KMS-11 (cell line): ENCODE measurements around the gene DDN.

Experiments used
- H2AFZ ChIP-seq: fragments of 200-600 bp; sonication (generic); 2 replicates; pipeline ENCODE4 v1.6.1; 2016; ENCODE audit warnings: antibody characterized with exemption, mixed run types, low read depth
- H3K27ac ChIP-seq: fragments of 200-600 bp; sonication (generic); 2 replicates; pipeline ENCODE4 v1.6.1; 2016; ENCODE audit warnings: mild to moderate bottlenecking, mixed run types
- H3K27me3 ChIP-seq: fragments of 200-600 bp; sonication (generic); 2 replicates; pipeline ENCODE4 v1.6.1; 2017; ENCODE audit warnings: mild to moderate bottlenecking, low read depth, mixed run types, moderate library complexity; ENCODE audit not compliant: insufficient read depth
- H3K36me3 ChIP-seq: fragments of 200-600 bp; sonication (generic); 2 replicates; pipeline ENCODE4 v1.6.1; 2017; ENCODE audit warnings: mild to moderate bottlenecking, mixed run types; ENCODE audit not compliant: insufficient read depth
- H3K4me1 ChIP-seq: fragments of 200-600 bp; sonication (generic); 2 replicates; pipeline ENCODE4 v1.6.1; 2016; ENCODE audit warnings: mild to moderate bottlenecking, low read depth, mixed run types; ENCODE audit not compliant: poor library complexity, severe bottlenecking
- H3K4me2 ChIP-seq: fragments of 200-600 bp; sonication (generic); 2 replicates; pipeline ENCODE4 v1.7.0; 2016; ENCODE audit warnings: mild to moderate bottlenecking, mixed run types
- H3K4me3 ChIP-seq: fragments of 200-600 bp; sonication (generic); IDR thresholded peaks from 2 replicates; pipeline ENCODE4 v1.6.1; 2017; ENCODE audit warnings: low read depth, low read length, mixed read lengths; ENCODE audit not compliant: insufficient read depth
- H3K79me2 ChIP-seq: fragments of 200-600 bp; sonication (generic); 2 replicates; pipeline ENCODE4 v1.6.1; 2016; ENCODE audit warnings: low read depth, mixed run types; ENCODE audit not compliant: insufficient read depth
- H3K9ac ChIP-seq: fragments of 200-600 bp; sonication (generic); 2 replicates; pipeline ENCODE4 v1.6.1; 2016; ENCODE audit warnings: mild to moderate bottlenecking, mixed run types
- H4K20me1 ChIP-seq: fragments of 200-600 bp; sonication (generic); 2 replicates; pipeline ENCODE4 v1.6.1; 2016; ENCODE audit warnings: mild to moderate bottlenecking, mixed run types; ENCODE audit not compliant: insufficient read depth
- CTCF ChIP-seq: fragments of 200-600 bp; sonication (generic); conservative IDR thresholded peaks from 2 replicates; pipeline ENCODE4 v1.6.1; 2017; ENCODE audit warnings: low read depth, mild to moderate bottlenecking, antibody characterized with exemption, low read length, moderate library complexity, mixed read lengths

Gene DDN

GRCh38 chr12:48996794-48997718 lies 2.1 kb downstream of the DDN start:
- Histone ChIP-seq H3K9ac (no peak overlapping the region), H4K20me1 (no peaks in the 10 kb centered on the region), H3K36me3 (no peaks in the 10 kb centered on the region), H3K27ac (no peak overlapping the region), H3K4me2 (no peak overlapping the region; the same call in 1 of the 2 replicates), H2AFZ (no peak overlapping the region), H3K27me3 (no peaks in the 10 kb centered on the region; the same call in 1 of the 2 replicates), H3K79me2 (no peaks in the 10 kb centered on the region), H3K4me3 (no peak overlapping the region), H3K4me1 (peaks cover 29% of the 10 kb centered on the region)
- peak; percentile 28; the same call in 1 of the 2 replicates for TF ChIP-seq CTCF

DNA sequence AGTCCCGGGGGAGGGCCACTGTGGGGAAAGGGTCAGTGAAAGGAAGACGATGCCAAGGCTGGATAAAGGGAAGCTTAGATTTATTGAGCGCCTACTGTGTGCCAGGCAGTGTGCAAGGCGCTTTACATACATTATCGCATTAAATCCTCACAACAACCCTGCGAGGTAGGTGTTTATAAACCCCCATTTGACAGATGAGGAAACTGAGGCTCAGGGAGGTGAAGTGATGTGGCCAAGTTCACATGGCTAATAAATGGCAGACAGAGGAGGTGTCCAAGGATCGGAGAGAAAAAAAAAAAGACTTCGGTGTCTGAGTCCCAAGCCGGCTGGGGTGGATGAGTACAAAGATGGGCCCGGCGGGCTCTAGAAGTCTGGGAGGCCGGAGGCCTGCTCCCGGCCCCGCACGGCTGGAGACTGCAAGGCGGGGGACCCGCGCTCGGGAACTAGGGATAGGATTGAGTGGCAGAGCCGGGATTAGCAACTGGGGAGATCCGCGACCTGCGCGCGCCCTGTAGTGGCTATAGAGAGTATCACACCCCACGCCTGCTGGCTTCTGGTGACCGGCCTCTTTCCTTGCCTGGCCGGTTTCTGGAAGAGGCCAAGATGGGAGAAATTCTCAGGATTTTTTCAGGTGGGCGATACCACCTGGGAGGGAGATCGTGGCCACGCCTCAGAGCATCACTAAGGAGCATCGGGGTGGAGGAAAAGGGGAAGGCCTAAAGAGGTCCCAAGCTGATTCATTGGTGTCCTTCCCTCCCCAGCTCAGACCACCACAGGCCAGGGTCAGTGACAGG lies 3.9 kb downstream of the DDN start:
- Histone ChIP-seq H4K20me1 (no peaks in the 10 kb centered on the region), H3K9ac (no peak overlapping the region), H3K36me3 (no peaks in the 10 kb centered on the region), H3K79me2 (no peaks in the 10 kb centered on the region), H3K4me2 (peak overlapping the region; percentile 81), H3K27ac (no peak overlapping the region), H2AFZ (peak overlapping the region; percentile 77; the same call in 1 of the 2 replicates), H3K27me3 (no peaks in the 10 kb centered on the region; the same call in 1 of the 2 replicates), H3K4me1 (peaks cover 26% of the 10 kb centered on the region), H3K4me3 (no peak overlapping the region)
- TF ChIP-seq CTCF = peak; percentile 75

- Histone ChIP-seq H3K4me3 (no peak overlapping the region), H3K27me3 (no peaks in the 10 kb centered on the region; the same call in 1 of the 2 replicates), H3K4me1 (peaks cover 21% of the 10 kb centered on the region), H3K79me2 (no peaks in the 10 kb centered on the region), H3K9ac (no peak overlapping the region), H4K20me1 (no peaks in the 10 kb centered on the region), H3K36me3 (no peaks in the 10 kb centered on the region), H3K27ac (no peak overlapping the region), H3K4me2 (no peak overlapping the region), H2AFZ (no peak overlapping the region)
- TF ChIP-seq CTCF = no peak
These were observed 4.7 kb downstream of the DDN start for GRCh38 chr12:48994224-48995085.

GRCh38 chr12:48993787-48994186 lies 5.4 kb downstream of the DDN start:
- no peak overlapping the region for H3K27ac ChIP-seq
- H3K4me3 ChIP-seq = no peak overlapping the region
- no peaks in the 10 kb centered on the region for H3K36me3 ChIP-seq
- TF ChIP-seq CTCF = no peak
- no peak overlapping the region for H2AFZ ChIP-seq
- peaks cover 21% of the 10 kb centered on the region for H3K4me1 ChIP-seq
- no peak overlapping the region for H3K9ac ChIP-seq
- H3K4me2 ChIP-seq = no peak overlapping the region
- no peaks in the 10 kb centered on the region for H3K79me2 ChIP-seq
- peaks cover 4% of the 10 kb centered on the region for H3K27me3 ChIP-seq
- no peaks in the 10 kb centered on the region for H4K20me1 ChIP-seq
